HG03097 (cell line): Measurements from ENCODE around the gene LTB.

Experiments
- ATAC-seq: cut with Tn5 transposase; IDR thresholded peaks from one replicate; pipeline ENCODE4 v1.9.1; 2021; ENCODE audit not compliant: unreplicated experiment, low FRiP score

LTB gene

GRCh38 chr6:31531771-31532643 is 50.2 kb downstream of the LTB start:
- no peak for ATAC-seq

DNA sequence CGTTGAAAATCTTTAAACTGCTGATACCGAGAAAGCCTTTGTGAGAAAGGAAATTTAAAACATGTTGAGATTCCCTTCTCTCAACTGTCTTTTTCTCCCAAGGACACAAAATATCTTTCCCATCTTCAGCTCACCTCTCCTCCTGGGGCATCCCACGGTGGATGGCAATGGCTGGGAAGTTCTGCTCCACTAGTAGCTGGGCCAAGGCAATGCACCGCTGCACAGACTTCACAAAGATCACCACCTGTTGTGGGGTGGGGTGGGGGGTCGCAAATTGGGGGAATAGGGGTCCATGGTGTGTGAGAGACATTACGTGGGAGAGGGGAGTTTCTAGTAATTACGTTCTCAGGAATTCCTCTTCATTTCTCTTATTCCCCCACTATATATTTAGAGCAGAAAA is 51.1 kb downstream of the LTB start:
- no peak for ATAC-seq

DNA sequence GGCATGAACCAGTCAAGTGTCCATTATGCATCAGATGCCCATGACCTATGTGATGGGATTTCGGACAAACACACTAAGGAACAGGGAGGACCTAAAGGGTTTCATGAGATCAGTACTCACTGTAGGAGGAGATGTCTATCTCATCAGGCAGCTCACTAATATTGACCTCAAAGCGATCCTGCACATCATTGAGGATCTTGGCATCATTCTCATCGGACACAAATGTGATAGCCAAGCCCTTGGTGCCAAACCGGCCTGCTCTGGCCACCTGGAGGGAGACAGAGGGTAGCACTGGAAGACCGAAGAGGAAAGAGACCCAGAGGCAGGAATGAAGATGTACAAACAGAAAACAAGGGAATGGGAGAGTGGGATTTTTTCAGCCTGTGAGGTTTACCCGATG is 51.6 kb downstream of the LTB start:
- no peak for ATAC-seq
